GM21786 (cell line): ENCODE results near the gene COMT.

Experiments used
- ATAC-seq: cut with Tn5 transposase; IDR thresholded peaks from one replicate; pipeline ENCODE4 v1.9.1; 2021; ENCODE audit not compliant: unreplicated experiment

COMT gene

DNA sequence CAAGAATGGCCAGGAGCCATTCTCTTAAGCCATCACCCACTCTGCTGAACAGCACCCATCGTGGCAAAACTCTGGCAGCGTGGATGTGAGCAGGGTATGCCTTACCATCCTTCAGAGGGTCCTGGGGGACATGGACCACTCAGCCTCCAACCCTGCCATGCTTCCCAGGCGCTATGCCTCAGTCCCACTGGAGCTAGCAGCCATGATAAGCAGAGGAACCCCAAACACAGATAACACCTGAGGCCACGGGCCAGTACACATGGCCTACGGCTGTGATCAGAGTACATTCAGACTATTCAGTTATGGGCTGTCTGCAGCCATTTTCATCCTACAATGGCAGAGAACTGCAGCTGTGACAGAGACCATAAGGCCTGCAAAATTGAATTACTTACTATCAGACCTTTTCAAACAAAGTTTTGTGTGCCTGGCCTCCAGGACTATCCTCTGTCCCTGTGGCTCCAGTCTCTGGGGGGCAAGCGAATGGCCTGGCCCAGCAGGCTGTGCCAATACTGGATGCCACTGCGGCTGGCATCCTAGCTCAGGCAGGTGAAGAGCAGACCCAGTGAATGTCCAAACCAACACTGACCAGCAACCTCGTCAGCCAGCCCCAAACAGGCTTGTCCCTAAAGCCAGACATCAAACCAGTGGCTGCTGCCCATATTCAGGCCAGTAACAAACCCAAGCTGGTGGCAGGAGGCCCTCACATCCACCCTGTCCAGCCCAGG is 68.2 kb downstream of the COMT start:
- ATAC-seq, result no peak

DNA sequence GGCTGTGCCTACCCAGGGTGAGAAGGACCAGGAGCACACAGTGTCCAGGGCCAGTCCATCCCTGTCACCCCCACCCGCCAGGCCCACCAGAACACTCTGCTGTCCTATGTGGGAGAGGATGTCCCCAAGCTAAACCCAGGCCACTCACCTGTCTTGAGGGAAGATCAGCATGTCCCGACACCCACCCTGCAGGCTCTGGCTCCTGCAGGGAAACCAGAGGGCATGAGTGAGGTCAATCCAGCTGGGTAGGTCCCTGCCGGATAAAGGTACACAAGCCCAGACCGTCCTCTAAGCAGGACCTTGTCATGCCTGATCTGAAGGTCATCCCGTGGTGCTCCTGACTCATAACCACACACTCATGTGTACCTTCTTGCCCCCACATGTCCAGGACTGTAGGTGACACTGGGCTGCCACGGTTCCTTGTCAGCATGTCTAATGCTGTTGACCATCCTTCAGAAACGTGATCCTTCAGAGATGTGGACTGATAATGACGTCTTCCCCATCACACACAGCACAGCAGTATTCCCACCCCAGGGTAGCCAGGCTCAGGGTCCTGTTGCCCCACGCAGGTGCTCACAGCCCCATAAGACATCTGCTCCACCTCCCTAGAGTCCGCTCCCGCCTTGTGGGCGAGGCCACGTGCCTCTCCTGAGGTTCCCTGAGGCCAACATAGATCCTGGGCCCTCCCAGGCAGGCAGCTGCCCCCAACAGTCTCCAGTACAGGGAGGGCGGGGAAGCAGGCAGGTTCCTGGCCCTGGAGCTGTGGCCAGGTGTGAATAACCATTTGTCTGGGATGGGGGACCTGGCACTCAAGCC is 68.9 kb downstream of the COMT start:
- no peak for ATAC-seq

DNA sequence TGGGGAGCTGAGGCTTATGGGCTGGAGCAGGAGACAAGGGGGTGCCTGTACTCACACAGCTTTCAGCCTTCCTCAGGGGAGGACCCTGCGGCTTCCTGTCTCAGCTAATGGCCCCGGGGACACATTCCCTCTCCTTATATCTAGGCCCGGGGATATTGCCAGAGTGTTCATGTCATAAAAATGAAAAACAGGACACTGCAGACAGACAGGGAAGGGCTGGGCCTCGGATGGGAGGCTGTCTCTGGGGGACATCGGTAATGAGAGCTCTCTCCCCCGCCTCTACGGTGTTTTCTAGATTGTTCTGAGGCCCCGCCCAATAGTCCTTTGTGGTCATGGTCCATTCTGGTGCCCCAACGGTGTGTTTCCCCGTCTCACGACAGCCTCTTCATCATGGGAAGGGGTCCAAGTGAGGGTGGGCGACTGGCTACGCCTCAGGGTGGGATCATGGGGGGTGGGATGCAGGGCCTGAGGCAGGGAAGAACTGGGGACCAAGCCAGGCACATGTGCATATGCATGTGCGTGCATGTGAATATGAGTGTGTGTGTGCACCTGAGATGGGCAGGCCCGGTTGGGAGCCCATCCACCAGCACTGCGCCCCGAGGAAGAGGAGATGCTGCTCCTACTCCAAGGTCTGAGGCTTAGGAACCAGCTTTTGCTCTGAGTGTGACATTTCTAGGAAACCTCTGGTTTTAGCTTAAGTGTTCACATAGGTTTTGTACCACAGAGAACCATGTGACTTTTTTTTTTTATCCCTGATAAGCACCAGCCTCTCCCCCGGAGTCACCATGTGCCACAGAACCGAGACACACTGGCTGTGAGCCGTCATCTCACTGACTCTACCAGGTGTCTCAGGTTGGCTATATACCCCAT is 69.8 kb downstream of the COMT start:
- no peak for ATAC-seq

DNA sequence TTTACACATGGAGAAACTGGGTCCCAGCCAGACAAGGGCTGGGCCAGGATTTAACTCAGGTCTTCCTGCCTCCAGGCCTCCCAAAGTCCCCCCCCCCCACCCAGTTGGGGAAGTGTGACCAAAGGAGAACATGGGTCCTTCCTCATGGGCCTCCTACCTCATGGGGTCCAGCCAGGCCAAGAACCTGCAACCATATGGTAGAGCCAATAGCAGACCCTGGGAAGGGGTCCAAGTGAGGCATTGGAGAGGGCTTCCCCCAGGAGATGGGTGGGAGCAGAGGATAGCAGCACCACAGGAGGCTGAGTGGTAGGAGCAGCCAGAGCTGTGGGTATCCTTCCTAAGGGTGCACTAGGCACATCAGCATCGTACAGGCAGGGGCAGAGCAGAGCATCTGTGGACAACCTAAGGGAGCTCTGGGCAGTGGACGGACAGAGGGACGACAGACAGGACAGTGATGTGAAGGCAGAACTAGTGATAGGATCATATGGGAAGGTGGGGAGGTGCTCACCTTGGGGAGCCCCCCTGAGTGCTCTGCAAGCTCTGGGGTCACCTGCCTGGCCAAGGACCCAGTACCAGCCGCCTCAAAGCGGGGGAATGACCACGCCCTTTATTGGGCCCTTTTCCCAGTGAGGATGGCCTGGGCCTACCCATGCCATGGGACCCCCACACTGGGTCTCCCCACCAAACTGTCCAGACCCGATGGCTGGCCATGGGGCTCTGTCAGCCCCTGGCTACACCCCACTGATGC is 70.6 kb downstream of the COMT start:
- ATAC-seq, result no peak

DNA sequence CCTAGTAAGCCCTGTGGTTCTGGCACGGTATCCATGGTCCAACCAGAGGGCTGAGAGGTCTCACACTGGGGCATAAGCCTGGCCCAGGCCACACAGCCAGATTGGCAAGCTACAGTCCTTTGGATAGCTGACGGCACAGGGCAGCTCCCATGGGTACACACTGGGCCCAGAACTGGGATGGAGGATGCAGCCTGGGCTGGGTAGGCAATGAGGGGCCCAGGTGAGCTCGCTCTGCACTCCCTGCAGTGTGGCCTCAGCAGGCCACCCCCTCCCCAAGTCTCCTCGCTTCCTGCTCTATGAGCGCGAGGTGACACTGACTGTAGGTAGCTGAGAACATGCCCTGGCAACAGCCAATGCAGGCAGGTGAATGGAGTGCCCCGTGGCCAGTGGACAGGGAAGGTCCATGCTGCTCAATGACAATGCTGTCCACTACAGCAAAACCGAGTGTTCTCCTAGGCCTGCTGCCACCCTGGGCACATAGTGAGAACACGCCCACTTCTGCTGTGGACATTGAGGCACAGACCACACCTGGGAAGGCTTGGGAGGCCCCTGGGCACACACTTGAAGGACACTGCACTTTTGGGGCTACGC is 71.3 kb downstream of the COMT start:
- no peak for ATAC-seq

DNA sequence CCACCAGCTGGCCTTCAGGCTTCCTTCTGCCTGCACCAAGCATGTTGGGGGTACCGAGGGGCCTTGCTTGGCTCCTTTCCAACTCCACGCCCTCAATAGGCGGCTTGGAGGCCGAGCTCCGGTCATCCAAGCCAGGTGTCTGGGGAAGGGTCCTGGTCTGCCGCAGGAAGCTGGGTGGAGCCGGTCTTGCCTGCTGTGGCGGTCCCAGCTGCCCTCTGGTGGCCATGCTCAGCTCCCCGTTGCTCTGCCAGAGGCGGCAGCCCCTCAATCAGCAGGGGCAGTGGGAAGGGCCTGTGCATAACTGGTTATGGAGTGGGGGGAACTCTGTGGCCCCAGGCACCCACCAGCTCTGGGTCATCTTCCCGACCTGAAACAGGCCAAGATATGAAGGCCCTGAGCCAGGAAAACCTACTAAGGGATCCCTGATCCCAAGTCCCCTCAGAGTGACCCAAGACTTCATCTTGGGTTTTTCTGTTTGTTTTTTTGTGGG is 71.9 kb downstream of the COMT start:
- ATAC-seq, result no peak

DNA sequence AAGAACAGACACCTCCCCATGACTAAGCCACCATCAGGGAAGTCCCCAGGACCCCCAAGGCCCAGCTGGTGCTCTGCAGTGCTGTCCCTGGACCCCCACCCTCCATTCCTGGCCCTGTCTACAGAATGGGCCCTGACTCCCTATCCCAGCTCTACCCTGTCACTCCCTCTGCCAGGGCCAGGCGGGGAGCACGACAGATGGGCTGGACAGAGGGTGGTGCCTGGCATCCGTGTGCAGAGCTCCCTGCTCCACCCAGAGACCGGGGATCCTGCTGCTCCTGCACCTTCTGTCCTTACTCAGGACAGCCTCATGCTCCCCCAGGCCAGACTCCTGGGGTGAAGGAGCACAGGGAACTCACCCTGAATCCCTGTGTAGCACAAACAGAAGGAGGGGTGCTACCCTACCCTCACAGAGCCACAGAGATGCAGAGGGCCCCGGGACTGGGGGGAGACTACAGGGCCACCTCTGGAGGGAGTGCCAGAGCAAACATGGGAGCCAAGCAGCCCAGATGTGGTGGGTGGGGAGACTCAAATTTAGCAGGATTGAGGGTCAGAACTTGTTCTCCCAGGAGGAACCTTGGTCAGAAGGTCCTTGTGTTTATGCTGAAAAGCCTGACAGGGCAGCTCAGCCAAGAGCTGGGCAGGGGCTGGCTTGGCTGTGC is 73.1 kb downstream of the COMT start:
- no peak for ATAC-seq

DNA sequence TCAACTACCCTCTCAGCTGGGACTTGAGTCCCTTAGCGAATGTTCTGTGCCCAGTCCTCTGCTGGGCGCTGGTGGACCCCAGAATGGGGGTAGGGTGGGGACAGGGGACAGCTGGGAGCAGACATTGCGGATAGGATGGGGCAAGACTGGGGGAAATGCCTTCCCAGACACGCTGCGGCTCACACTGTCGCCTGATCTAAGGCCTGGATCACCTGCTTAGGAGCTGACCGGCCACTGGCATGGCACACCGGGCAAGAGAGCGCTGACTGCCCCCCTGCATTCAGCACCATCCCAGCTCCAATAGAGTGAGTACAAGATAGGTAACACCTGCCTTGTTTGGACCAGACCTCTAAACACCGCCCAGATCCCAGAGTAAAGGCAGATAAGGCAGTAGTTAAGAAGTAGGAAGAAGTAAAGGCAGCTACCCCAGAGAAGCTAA is 73.6 kb downstream of the COMT start:
- ATAC-seq, result no peak

DNA sequence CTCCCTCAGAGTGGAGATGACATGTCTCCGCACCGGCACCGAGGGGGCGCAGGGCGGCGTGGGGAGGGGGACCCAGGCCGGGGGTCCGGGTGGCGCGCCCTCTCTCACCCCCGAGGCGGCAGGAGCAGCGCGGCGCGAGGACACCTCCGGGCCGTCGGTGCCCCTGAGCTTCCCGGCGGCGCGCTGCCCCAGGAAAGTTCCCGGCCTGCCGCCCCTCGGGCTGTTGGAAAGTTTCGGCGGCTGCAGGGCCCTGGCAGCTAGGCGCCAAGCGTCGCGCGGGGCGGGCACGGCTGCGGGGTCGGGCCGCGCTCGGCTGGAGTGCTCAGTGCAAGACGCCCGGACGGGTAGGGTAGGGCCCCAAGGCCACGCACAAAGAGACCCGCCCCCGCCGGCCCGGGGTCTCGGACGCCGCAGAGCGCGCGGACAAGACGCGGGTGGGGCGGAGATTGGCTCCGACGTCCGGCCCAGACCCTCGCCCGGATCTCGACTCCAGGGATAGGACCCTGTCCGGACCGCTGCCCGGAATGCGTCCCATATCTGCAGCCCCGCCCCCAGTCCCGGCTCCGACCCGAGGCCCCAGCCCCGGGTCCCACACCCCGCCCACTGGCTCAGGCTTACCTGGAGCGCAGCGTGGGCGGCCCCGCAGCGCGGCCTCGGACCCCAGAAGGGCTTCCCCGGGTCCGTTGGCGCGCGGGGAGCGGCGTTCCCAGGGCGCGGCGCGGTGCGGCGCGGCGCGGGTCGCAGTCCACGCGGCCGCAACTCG is 74.6 kb downstream of the COMT start:
- no peak for ATAC-seq

DNA sequence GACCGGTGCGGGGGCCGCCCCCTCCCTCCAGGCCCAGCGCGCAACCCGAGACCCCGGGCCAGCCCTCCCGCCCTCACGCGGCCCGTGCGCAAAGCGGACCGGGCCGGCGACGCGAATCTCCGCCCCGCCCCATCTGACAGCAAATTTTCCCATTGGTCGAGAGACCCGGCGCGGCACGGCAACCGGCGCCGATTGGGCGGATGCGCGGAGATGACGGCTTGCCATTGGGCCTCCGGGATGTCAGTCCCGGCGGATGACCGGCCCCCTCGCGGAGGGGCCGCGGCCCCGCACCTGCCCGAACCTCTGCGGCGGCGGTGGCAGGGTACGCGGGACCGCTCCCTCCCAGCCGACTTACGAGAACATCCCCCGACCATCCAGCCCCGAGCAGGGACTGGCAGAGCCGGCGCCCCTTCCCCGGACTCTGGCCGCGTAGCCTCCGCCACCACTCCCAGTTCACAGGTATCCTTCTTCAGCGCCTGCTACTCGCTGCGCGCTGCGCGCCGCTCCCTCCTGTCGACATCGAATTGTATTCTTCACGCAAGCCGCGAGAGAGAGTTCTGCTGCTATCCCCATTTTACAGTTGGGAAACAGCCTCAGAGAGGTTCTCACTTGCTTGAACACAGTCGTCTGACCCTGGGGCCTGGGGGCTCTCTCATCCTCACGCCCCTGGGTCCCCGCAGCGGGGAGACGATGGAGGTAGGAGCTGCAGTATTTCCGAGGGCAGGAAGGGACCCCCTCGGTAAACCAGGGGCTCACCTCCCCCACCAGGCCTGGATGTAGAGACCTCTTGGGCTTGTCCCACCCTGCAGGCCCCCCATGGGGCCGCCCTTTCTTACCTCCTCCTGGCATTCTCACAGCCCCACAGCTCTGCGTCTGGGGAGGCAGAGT is 75.4 kb downstream of the COMT start, which contains the start of gene ARVCF:
Gene ARVCF, minus strand, starts transcription at position 90 of the 888 bp plus-strand sequence. CDS start 26,029 bp downstream, outside the sequence.
- no peak for ATAC-seq

DNA sequence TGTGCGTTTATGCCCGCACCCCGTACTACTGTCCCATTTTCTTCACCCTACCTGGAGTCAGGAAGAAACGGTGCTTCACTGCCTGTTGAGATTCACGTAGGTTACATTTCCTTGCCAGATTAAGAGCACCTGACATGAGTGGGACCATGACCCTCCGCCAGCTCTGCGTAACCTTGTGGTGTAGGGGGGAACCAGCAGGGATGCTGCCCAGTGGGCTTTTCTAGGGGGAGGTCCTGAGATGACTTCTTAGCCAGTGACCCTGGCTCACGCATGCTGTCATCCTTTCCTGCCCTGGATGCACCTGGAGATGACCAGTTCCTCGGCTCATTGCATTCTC is 76.0 kb downstream of the COMT start:
- ATAC-seq, result no peak

DNA sequence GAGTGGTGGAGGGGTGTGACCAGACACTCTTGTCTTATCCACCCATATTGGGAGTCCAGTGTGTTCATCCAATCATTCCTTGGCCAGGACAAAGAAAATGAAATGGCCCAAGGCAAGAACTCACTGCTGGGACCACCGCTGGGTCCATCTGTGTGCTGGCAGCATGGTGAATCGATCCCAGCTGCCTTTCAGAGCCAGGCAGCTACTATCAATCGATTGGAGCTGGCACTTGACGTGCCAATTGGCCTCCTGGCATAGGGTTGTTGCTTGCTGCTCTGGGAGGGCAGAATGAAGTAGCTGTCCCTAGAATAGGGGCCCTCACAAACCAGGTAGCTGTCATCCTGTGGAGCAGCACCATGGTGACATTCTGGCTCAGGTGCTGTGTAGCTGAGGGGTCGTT is 76.4 kb downstream of the COMT start:
- ATAC-seq, result no peak
